Ishikawa (cell line): Measurements from ENCODE around the gene WWC1.

ENCODE experiments used
- CEBPB ChIP-seq: IDR thresholded peaks from 2 replicates; pipeline ENCODE4 v1.6.1; 2012
- CREB1 ChIP-seq: IDR thresholded peaks from 2 replicates; pipeline ENCODE4 v1.6.1; 2012; ENCODE audit warnings: low read depth
- EGR1 ChIP-seq: IDR thresholded peaks from 2 replicates; pipeline ENCODE4 v1.6.1; 2012
- EP300 ChIP-seq: IDR thresholded peaks from 2 replicates; pipeline ENCODE4 v1.6.1; 2012; ENCODE audit warnings: borderline replicate concordance
- FOXM1 ChIP-seq: IDR thresholded peaks from 2 replicates; pipeline ENCODE4 v1.6.1; 2012; ENCODE audit warnings: low read depth, borderline replicate concordance
- MAX ChIP-seq: IDR thresholded peaks from 2 replicates; pipeline ENCODE4 v1.6.1; 2012
- NFIC ChIP-seq: IDR thresholded peaks from 2 replicates; pipeline ENCODE4 v1.6.1; 2012
- RAD21 ChIP-seq: IDR thresholded peaks from 2 replicates; pipeline ENCODE4 v1.6.1; 2012; ENCODE audit warnings: low read depth
- TAF1 ChIP-seq: IDR thresholded peaks from 2 replicates; pipeline ENCODE4 v1.6.1; 2012; ENCODE audit warnings: low read depth, mild to moderate bottlenecking
- TCF12 ChIP-seq: IDR thresholded peaks from 2 replicates; pipeline ENCODE4 v1.6.1; 2012; ENCODE audit warnings: low read depth
- TEAD4 ChIP-seq: IDR thresholded peaks from 2 replicates; pipeline ENCODE4 v1.6.1; 2012
- USF1 ChIP-seq: IDR thresholded peaks from 2 replicates; pipeline ENCODE4 v1.6.1; 2012
- YY1 ChIP-seq: IDR thresholded peaks from 2 replicates; pipeline ENCODE4 v1.6.1; 2012; ENCODE audit warnings: low read depth
- ZBTB7A ChIP-seq: IDR thresholded peaks from 2 replicates; pipeline ENCODE4 v1.6.1; 2012; ENCODE audit warnings: low read depth
- TF ChIP-seq, protein P1 (sequence below): IDR thresholded peaks from 2 replicates; pipeline ENCODE4 v1.6.1; 2012; ENCODE audit warnings: low read depth, mild to moderate bottlenecking

Gene WWC1

GRCh38 chr5:168364151-168364661, 72.8 kb downstream of the WWC1 start:
- TF ChIP-seq USF1 (no peak), RAD21 (no peak), TCF12 (no peak), MAX (no peak), EGR1 (no peak), CREB1 (no peak), EP300 (no peak), TEAD4 (no peak), YY1 (no peak), NFIC (no peak), CEBPB (no peak), FOXM1 (no peak), TAF1 (no peak), ZBTB7A (no peak)
- TF ChIP-seq, protein P1, sequence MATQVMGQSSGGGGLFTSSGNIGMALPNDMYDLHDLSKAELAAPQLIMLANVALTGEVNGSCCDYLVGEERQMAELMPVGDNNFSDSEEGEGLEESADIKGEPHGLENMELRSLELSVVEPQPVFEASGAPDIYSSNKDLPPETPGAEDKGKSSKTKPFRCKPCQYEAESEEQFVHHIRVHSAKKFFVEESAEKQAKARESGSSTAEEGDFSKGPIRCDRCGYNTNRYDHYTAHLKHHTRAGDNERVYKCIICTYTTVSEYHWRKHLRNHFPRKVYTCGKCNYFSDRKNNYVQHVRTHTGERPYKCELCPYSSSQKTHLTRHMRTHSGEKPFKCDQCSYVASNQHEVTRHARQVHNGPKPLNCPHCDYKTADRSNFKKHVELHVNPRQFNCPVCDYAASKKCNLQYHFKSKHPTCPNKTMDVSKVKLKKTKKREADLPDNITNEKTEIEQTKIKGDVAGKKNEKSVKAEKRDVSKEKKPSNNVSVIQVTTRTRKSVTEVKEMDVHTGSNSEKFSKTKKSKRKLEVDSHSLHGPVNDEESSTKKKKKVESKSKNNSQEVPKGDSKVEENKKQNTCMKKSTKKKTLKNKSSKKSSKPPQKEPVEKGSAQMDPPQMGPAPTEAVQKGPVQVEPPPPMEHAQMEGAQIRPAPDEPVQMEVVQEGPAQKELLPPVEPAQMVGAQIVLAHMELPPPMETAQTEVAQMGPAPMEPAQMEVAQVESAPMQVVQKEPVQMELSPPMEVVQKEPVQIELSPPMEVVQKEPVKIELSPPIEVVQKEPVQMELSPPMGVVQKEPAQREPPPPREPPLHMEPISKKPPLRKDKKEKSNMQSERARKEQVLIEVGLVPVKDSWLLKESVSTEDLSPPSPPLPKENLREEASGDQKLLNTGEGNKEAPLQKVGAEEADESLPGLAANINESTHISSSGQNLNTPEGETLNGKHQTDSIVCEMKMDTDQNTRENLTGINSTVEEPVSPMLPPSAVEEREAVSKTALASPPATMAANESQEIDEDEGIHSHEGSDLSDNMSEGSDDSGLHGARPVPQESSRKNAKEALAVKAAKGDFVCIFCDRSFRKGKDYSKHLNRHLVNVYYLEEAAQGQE = no peak

DNA sequence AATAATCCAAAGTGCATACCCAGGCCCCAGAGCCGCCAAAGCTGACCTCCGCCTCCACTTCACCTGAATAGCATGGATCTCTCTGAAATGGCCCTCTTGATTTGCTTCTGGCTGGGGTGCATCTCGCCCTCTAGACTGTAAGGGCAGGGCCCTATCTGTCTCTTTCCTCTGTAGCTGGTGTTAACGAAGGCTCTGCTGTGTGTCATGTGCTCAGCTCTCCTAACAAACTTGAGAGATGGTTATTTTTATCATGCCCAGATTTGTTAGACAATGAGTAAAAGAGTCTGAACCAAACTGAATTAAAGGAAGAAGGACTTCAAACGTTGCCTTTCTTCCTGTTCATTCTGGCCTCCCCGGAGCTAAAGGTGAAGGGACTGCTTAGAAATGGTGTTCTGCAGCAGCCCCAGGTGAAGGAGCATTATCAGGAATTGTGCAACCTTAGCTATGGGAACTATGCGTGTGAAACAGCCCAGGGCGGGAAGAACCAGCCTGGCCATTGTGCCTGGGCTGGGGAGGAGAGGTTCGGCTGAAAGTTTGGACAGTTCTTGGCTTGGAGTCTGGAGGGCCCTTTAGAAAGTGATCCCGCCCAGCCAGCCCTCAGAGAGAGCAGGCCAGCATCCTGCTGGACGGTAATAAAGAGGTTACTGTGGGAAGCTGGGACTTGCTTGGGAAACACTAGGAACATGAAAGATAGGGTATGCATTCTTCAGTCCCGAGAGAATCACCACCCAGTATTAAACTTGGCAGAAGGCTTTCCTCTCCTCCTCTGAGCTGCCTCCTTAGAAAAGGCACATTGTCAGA, 73.5 kb downstream of the WWC1 start:
- TF ChIP-seq EGR1 (no peak), TCF12 (no peak), EP300 (no peak), RAD21 (no peak), MAX (peak; percentile 34; the same call in 1 of the 2 replicates), TEAD4 (peak; percentile 62; the same call in 1 of the 2 replicates), USF1 (no peak), NFIC (peak; percentile 23; the same call in 1 of the 2 replicates), TAF1 (no peak), FOXM1 (no peak), CEBPB (peak; percentile 94)
- TF ChIP-seq, protein P1 = peak; percentile 78

DNA sequence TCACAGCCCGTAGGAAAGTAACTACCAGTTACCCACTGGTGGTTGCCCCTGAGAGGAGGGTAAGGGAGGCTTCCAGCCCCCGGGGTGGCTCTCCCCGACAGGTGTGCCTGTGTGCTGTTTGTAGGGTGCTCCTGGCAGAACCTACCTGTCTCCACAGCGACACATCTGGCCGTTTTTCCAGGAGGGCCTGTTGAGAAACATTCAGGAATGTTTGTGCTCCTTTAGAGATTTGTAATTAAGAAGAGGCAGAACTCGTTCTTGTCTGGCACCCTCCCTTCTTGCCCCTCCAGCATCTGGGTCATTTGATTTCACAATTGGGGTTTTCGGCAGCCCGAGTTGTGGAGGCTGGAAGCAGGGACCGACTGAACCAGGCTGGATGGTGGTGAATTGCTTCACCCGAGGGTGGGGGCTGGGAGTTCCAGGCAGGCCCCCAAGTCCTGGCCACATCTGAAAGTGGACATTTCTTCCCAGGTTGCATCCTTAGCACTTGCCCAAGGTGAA, 74.2 kb downstream of the WWC1 start:
- TF ChIP-seq RAD21 = peak; percentile 52
- TF ChIP-seq FOXM1 = no peak
- no peak for TF ChIP-seq YY1
- TF ChIP-seq NFIC = no peak
- TF ChIP-seq MAX = no peak
- peak; percentile 87 for TF ChIP-seq CEBPB
- peak; percentile 69 for TF ChIP-seq TEAD4
- no peak for TF ChIP-seq ZBTB7A
- TF ChIP-seq, protein P1 = no peak
- no peak for TF ChIP-seq CREB1
- no peak for TF ChIP-seq EGR1
